CD1c-positive myeloid dendritic cell (primary cell): ENCODE measurements around the gene FHL1.
"Not testable (repeated sequence)": the region's sequence is repeated elsewhere in the genome, so short reads cannot be mapped to it uniquely, and the experiment has no call there.

ENCODE experiments used
- DNase-seq: peaks from one replicate; pipeline ENCODE4 v3.0.0-alpha.2; 2016; ENCODE audit errors: extremely low spot score

FHL1 gene

GRCh38 chrX:136147315-136147901 lies at the start of gene FHL1:
FHL1 (plus strand) TSS chrX:136147533.
- peak; percentile 41 for DNase-seq

- DNase-seq: no peak
Measured at GRCh38 chrX:136097871-136098805, 49.2 kb upstream of the FHL1 start.

GRCh38 chrX:136104936-136105335 lies 42.4 kb upstream of the FHL1 start:
- DNase-seq: no peak

- DNase-seq: no peak
Measured at GRCh38 chrX:136106920-136107528, 40.3 kb upstream of the FHL1 start.

- DNase-seq: not testable (repeated sequence)
Measured at GRCh38 chrX:136108905-136109304, 38.4 kb upstream of the FHL1 start.

- no peak for DNase-seq
Measured at GRCh38 chrX:136112286-136112685, 35.0 kb upstream of the FHL1 start.

GRCh38 chrX:136112778-136113177 lies 34.6 kb upstream of the FHL1 start:
- no peak for DNase-seq

- no peak for DNase-seq
Measured at GRCh38 chrX:136115126-136115903, 32.0 kb upstream of the FHL1 start.

GRCh38 chrX:136115904-136116297 lies 31.4 kb upstream of the FHL1 start:
- DNase-seq: no peak

- no peak for DNase-seq
Measured at GRCh38 chrX:136121788-136122187, 25.5 kb upstream of the FHL1 start.

GRCh38 chrX:136122207-136122606 lies 25.1 kb upstream of the FHL1 start:
- DNase-seq: no peak

GRCh38 chrX:136125106-136125505 lies 22.2 kb upstream of the FHL1 start:
- no peak for DNase-seq

GRCh38 chrX:136126371-136126770 lies 21.0 kb upstream of the FHL1 start:
- no peak for DNase-seq

- DNase-seq: peak; percentile 35
Measured at GRCh38 chrX:136126872-136127406, 20.4 kb upstream of the FHL1 start.

GRCh38 chrX:136128743-136129142 lies 18.6 kb upstream of the FHL1 start:
- no peak for DNase-seq

- no peak for DNase-seq
Measured at GRCh38 chrX:136130931-136131833, 16.2 kb upstream of the FHL1 start.

GRCh38 chrX:136138939-136139338 lies 8.4 kb upstream of the FHL1 start:
- no peak for DNase-seq

GRCh38 chrX:136141569-136141968 lies 5.8 kb upstream of the FHL1 start:
- no peak for DNase-seq

- no peak for DNase-seq
Measured at GRCh38 chrX:136142592-136142991, 4.7 kb upstream of the FHL1 start.

GRCh38 chrX:136143711-136144110 lies 3.6 kb upstream of the FHL1 start:
- peak; percentile 43 for DNase-seq
